HG02852 (cell line): ENCODE measurements around the gene HAUS3.
"Not testable (repeated sequence)": the region's sequence is repeated elsewhere in the genome, so short reads cannot be mapped to it uniquely, and the experiment has no call there.

Experiments
- ATAC-seq: cut with Tn5 transposase; IDR thresholded peaks from one replicate; pipeline ENCODE4 v1.9.1; 2021; ENCODE audit warnings: mild to moderate bottlenecking, moderate library complexity; ENCODE audit not compliant: unreplicated experiment

HAUS3 gene

GRCh38 chr4:2231082-2231481 lies 10.8 kb downstream of the HAUS3 start:
- ATAC-seq = no peak

GRCh38 chr4:2226261-2226660 lies 15.7 kb downstream of the HAUS3 start:
- ATAC-seq = no peak

- no peak for ATAC-seq
These were observed 19.1 kb downstream of the HAUS3 start for GRCh38 chr4:2222838-2223237.

- ATAC-seq = not testable (repeated sequence)
These were observed 20.5 kb downstream of the HAUS3 start for GRCh38 chr4:2221378-2221777.

- peak; percentile 56 for ATAC-seq
These were observed 21.8 kb downstream of the HAUS3 start for GRCh38 chr4:2220016-2220630.

GRCh38 chr4:2219233-2219760 lies 22.6 kb downstream of the HAUS3 start:
- no peak for ATAC-seq

GRCh38 chr4:2218436-2218835 lies 23.5 kb downstream of the HAUS3 start:
- ATAC-seq = no peak

GRCh38 chr4:2217726-2218125 lies 24.2 kb downstream of the HAUS3 start:
- ATAC-seq = no peak

- no peak for ATAC-seq
These were observed 29.1 kb downstream of the HAUS3 start for GRCh38 chr4:2212831-2213230.

GRCh38 chr4:2202789-2203188 lies 39.1 kb downstream of the HAUS3 start:
- not testable (repeated sequence) for ATAC-seq

- no peak for ATAC-seq
These were observed 47.4 kb downstream of the HAUS3 start for GRCh38 chr4:2194496-2194895.

GRCh38 chr4:2193326-2193725 lies 48.6 kb downstream of the HAUS3 start:
- no peak for ATAC-seq

GRCh38 chr4:2186865-2187172 lies 55.1 kb downstream of the HAUS3 start:
- no peak for ATAC-seq

- no peak for ATAC-seq
These were observed 55.6 kb downstream of the HAUS3 start for GRCh38 chr4:2186133-2186864.

- no peak for ATAC-seq
These were observed 58.5 kb downstream of the HAUS3 start for GRCh38 chr4:2183394-2183793.

GRCh38 chr4:2182994-2183393 lies 58.9 kb downstream of the HAUS3 start:
- ATAC-seq = no peak

GRCh38 chr4:2180410-2180809 lies 61.5 kb downstream of the HAUS3 start:
- no peak for ATAC-seq

- no peak for ATAC-seq
These were observed 62.2 kb downstream of the HAUS3 start for GRCh38 chr4:2179717-2180116.

- ATAC-seq = no peak
These were observed 62.9 kb downstream of the HAUS3 start for GRCh38 chr4:2178986-2179385.
